NCI-H1417 (cell line): ENCODE data around the gene CXCR3.
"Not testable (repeated sequence)": the region's sequence is repeated elsewhere in the genome, so short reads cannot be mapped to it uniquely, and the experiment has no call there.

ENCODE experiments used
- DNase-seq, 3 experiments: peaks; one replicate each; lab custom pipeline; 2025; lab: John Stamatoyannopoulos, UW

The CXCR3 gene

DNA sequence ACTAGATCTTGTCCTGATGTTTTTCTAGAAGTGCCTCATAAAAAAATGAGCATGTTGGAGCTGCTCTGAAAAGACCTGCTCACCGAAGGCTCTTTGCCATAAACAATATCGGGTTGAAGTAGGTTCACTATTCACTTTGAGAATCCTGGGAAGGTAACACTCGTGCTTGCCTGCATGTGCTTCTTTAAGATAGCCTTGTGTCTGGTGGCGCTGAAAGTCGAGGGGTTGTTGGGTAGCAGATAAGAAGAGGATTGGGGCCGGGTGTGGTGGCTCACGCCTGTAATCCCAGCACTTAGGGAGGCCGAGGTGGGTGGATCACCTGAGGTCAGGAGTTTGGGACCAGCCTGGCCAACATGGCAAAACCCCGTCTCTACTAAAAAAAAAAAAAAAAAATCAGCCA is 6.6 kb downstream of the CXCR3 start:
- DNase-seq = not testable (repeated sequence)

DNA sequence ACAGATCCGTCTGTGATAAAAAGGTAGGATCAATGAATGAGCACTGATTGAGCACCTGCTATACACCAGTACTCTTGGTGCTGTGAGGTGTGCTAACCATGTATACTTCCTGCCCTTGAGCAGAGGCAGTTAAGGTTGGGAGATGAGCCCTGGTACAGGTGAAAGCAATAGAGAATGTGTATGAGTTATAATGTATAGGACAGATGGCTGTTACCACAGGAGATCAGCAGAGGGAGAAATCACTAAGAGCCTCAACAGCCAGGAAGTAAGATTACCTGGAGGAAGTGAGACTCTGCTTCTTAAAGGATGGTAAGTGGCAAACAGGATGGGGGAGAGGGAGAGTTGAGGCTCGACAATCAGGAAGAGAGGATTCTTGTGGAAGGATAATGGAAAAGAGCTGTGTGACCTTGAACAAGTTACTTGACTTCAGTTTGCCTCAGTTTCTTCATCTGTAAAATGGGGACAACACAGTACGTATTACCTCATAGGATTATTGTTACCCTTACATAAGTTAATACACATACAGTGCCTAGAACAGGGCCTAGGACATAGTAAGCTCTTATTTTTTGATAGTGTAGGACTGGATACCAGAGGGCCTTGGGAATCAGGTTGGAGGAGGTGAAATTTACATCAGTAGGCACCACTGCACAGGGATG is 9.1 kb downstream of the CXCR3 start:
- no peak for DNase-seq

GRCh38 chrX:71607488-71607887 is 10.8 kb downstream of the CXCR3 start:
- no peak for DNase-seq

DNA sequence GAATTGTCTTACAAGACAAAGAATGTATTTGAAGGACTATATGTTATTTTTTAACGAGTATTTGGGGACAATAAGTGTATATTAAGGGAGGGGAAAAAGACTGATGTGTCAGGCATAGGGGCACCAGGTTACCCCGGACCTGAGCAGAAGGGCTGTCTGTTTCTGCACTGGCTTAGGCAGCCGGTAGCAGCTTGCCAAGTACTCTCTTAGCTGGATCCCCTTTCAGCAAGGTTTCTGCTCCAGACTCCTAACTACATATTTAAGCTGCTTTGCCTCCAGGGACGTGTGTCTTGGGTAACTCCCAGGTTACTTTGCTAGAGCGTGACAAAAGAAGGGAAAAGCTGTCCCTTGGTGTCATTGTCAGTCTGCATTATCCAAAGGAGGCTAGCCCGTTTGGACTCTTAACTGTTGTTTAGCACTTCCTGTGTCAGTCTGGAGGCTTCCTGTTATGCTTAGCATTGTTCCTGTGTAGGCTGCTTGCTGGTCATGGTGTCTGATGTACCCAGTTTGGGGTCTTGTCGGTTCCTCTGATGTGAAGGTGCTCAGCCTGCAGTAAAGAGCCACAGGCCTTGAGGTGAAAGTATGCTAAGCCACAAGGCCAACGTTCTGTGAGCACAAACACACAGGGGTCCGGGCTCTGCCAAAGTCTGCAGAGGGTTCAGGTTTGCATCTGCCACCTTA is 11.6 kb downstream of the CXCR3 start:
- DNase-seq = no peak

DNA sequence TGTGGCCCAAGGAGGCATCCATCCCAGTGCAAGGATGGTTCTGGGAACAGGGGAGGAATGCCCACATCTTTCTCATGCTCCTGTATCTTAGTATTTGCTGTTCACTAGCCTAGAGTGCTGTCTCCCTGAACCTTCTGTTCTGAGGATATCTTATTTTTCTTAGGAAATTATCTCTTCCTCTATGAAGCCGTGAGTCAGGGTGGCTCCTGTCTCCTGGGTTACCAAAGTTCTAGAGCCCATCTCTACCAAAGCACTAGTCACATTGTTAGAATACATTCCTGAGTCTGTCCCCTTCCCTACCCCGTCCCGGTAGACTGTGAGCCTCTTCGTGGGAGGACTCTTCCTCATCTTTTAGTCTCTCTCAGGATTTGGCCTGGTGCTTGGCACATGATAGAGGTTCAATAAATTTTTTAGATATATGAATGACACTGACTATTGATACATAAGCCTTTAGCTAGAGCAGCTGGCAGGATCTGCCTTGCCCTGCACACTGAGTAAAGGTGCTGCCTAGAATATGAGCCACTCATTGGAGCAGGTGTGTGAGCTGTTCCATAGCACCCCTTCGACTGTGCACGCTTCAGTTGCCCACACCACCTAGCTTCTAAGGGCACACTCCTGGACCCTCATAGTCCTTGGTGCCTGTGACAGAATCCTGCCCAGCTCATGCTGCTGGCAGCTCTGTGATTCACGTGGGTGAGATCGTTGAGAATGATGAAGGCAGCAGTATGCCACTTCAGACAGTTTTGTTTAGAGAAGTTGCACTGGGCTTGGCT is 13.3 kb downstream of the CXCR3 start:
- no peak for DNase-seq

GRCh38 chrX:71604141-71604540 is 14.2 kb downstream of the CXCR3 start:
- DNase-seq = no peak

DNA sequence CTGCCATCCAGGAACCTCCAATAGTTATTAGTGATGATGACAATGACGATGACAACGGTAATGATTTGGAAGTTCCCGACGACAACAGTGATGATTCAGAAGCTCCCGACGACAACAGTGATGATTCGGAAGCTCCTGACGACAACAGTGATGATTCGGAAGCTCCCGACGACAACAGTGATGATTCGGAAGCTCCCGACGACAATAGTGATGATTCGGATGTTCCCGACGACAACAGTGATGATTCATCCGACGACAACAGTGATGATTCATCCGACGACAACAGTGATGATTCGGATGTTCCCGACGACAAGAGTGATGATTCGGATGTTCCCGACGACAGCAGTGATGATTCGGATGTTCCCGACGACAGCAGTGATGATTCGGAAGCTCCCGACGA is 14.7 kb downstream of the CXCR3 start:
- DNase-seq = no peak

GRCh38 chrX:71599965-71600364 is 18.3 kb downstream of the CXCR3 start:
- no peak for DNase-seq

GRCh38 chrX:71593210-71593609 is 25.1 kb downstream of the CXCR3 start:
- DNase-seq = not testable (repeated sequence)

- no peak for DNase-seq
These were observed 31.4 kb downstream of the CXCR3 start for GRCh38 chrX:71586929-71587328.

- DNase-seq = no peak
These were observed 37.1 kb downstream of the CXCR3 start for GRCh38 chrX:71581210-71581609.

GRCh38 chrX:71579990-71580380 is 38.3 kb downstream of the CXCR3 start:
- no peak for DNase-seq

- no peak for DNase-seq
These were observed 38.9 kb downstream of the CXCR3 start for GRCh38 chrX:71579136-71579989.

- DNase-seq = no peak
These were observed 39.8 kb downstream of the CXCR3 start, which contains the start of gene GCNA for GRCh38 chrX:71578253-71579135. TSS of gene GCNA (plus strand) at chrX:71578437. CDS start at chrX:71580822, 2,385 bp downstream.

GRCh38 chrX:71577682-71578081 is 40.6 kb downstream of the CXCR3 start:
- DNase-seq = no peak

GRCh38 chrX:71573590-71573989 is 44.7 kb downstream of the CXCR3 start:
- DNase-seq = no peak

- peak in 2 of 3 experiments; percentile 0 to 8 for DNase-seq
These were observed 46.9 kb downstream of the CXCR3 start for GRCh38 chrX:71571390-71571789.
